ENCODE data around the gene MLEC.

The MLEC gene

GRCh38 chr12:120750806-120751205, 63.9 kb downstream of the MLEC start:
- no peak for DNase-seq

- no peak for DNase-seq
Measured at GRCh38 chr12:120751389-120751788, 64.4 kb downstream of the MLEC start.
